T-helper 1 cell treated with Interleukin-12 subunit alpha and Interleukin-12 subunit beta and Interleukin-4 antibody, amounts not matched to agents 30 μg/mL and 1 μg/mL, for 36 hours (primary cell): ENCODE data around the gene LRFN2.

ENCODE experiments used
- H3K27ac Mint-ChIP-seq: one replicate; pipeline ENCODE4 v1.8.0; 2021; ENCODE audit warnings: mild to moderate bottlenecking, mixed read lengths
- H3K27me3 Mint-ChIP-seq: one replicate; pipeline ENCODE4 v1.8.0; 2021; ENCODE audit warnings: low read depth, mixed read lengths
- H3K36me3 Mint-ChIP-seq: one replicate; pipeline ENCODE4 v1.8.0; 2021; ENCODE audit warnings: low read depth, mixed read lengths
- H3K4me1 Mint-ChIP-seq: one replicate; pipeline ENCODE4 v1.8.0; 2021; ENCODE audit warnings: low read depth, mixed read lengths
- H3K4me3 Mint-ChIP-seq: one replicate; pipeline ENCODE4 v1.8.0; 2021; ENCODE audit warnings: mild to moderate bottlenecking, moderate library complexity, mixed read lengths
- H3K9me3 Mint-ChIP-seq: one replicate; pipeline ENCODE4 v1.8.0; 2021; ENCODE audit warnings: mixed read lengths

Gene LRFN2

GRCh38 chr6:40543776-40544175 is 43.4 kb downstream of the LRFN2 start:
- H3K4me1 Mint-ChIP-seq = peaks cover 4% of the 10 kb centered on the region
- no peaks in the 10 kb centered on the region for H3K36me3 Mint-ChIP-seq
- H3K27me3 Mint-ChIP-seq = peaks cover 20% of the 10 kb centered on the region
- no peak overlapping the region for H3K4me3 Mint-ChIP-seq
- H3K9me3 Mint-ChIP-seq = no peaks in the 10 kb centered on the region
- no peak overlapping the region for H3K27ac Mint-ChIP-seq

DNA sequence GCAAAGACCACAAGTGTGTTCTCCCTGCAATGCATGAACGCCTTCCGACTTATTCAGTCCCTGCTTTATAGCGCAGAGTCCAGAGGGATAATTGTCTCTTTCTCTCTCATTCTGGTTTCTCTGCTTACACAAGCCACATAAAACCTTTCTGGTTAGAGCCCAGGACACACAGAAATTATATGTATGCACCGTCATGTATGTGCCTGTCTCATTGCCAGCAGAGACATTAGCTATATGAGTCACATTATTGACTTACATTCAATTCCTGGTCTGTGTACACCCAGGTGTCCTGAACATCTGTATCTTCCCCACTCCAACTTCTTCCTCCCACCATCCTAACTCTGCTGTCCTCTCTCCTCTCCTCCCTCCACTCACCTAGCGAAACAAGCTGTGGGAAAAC is 44.0 kb downstream of the LRFN2 start:
- H3K4me3 Mint-ChIP-seq = no peak overlapping the region
- H3K27me3 Mint-ChIP-seq = peaks cover 20% of the 10 kb centered on the region
- H3K4me1 Mint-ChIP-seq = peaks cover 4% of the 10 kb centered on the region
- H3K36me3 Mint-ChIP-seq = no peaks in the 10 kb centered on the region
- H3K9me3 Mint-ChIP-seq = no peaks in the 10 kb centered on the region
- no peak overlapping the region for H3K27ac Mint-ChIP-seq

DNA sequence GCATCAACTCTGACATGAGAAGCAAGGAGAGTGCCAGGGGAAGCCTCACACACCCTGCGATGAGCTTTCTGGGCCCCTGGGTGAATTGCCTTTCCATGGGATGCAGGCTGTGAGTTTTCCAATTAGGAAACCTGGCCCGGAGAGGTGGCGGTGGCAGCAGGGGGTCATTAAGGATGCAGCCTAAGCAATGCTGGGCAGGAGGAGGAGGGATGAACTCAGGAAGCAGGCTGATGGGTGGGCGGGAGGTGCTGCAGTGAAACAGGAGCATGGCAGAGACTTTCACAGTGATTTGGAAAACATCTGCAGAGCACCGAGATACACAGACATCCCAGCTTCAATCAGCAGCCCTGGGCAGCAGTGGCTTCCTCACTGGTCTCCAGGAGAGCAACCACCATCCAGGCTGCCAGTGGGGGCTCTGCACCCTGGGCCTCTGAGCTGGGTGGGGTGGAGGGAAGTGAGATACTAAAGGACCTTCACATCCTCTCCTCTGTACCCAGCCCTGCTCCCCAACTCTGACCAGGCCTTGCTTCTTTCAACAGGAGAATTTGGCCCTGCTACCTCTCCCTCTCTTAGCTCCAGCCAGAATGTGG is 44.9 kb downstream of the LRFN2 start:
- H3K36me3 Mint-ChIP-seq = no peaks in the 10 kb centered on the region
- peaks cover 14% of the 10 kb centered on the region for H3K27me3 Mint-ChIP-seq
- no peak overlapping the region for H3K27ac Mint-ChIP-seq
- H3K4me1 Mint-ChIP-seq = peaks cover 4% of the 10 kb centered on the region
- no peaks in the 10 kb centered on the region for H3K9me3 Mint-ChIP-seq
- H3K4me3 Mint-ChIP-seq = no peak overlapping the region

- peaks cover 14% of the 10 kb centered on the region for H3K27me3 Mint-ChIP-seq
- H3K27ac Mint-ChIP-seq = no peak overlapping the region
- no peaks in the 10 kb centered on the region for H3K9me3 Mint-ChIP-seq
- H3K36me3 Mint-ChIP-seq = no peaks in the 10 kb centered on the region
- peaks cover 4% of the 10 kb centered on the region for H3K4me1 Mint-ChIP-seq
- H3K4me3 Mint-ChIP-seq = no peak overlapping the region
Observed at GRCh38 chr6:40541556-40542174, 45.5 kb downstream of the LRFN2 start.

DNA sequence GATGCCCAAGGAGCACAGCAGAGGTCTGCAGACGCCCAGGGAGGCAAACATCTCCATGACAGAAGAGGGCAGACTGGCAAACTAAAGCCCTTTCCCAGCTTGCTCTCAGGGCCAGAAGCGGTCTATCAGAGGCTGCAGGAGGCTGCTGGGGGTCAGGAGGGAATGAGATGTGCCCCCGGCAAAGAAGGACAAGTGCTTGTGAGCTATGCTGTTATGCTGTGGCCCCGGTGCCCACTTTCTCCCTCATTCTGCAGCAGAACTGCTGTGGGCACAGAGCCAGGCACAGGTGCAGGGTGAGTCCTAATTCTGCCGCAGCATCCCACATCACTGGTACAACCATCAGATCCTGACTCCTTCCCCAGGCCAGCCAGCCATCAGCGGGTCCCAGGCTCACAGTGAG is 46.4 kb downstream of the LRFN2 start:
- Mint-ChIP-seq H3K4me1 (peaks cover 4% of the 10 kb centered on the region), H3K9me3 (no peaks in the 10 kb centered on the region), H3K36me3 (no peaks in the 10 kb centered on the region), H3K27ac (no peak overlapping the region), H3K27me3 (peaks cover 14% of the 10 kb centered on the region), H3K4me3 (no peak overlapping the region)

- no peak overlapping the region for H3K4me3 Mint-ChIP-seq
- H3K27me3 Mint-ChIP-seq = peaks cover 14% of the 10 kb centered on the region
- H3K4me1 Mint-ChIP-seq = peaks cover 4% of the 10 kb centered on the region
- no peak overlapping the region for H3K27ac Mint-ChIP-seq
- H3K36me3 Mint-ChIP-seq = no peaks in the 10 kb centered on the region
- no peaks in the 10 kb centered on the region for H3K9me3 Mint-ChIP-seq
Observed at GRCh38 chr6:40539853-40540252, 47.3 kb downstream of the LRFN2 start.

GRCh38 chr6:40538556-40538955 is 48.6 kb downstream of the LRFN2 start:
- H3K36me3 Mint-ChIP-seq = no peaks in the 10 kb centered on the region

DNA sequence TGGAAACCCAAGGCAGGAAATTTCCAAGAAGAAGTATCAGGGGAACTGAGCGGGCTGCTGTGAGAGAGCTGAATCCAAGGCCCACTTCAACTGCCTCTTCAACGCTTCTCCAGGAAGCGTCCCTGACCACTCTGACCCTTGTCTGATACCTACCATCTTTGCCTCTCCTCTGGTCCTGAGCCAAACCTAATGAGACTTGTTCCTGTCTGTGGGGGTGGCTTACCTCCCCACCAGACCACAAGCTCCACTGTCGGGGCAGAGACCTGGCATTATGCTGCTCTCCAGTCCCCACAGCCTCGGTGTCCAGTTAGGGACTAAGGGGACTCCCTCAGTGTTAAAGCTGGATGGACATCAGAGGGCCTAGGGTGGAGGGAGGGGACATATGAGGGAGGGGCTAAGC is 49.7 kb downstream of the LRFN2 start:
- no peaks in the 10 kb centered on the region for H3K36me3 Mint-ChIP-seq
- no peak overlapping the region for H3K4me3 Mint-ChIP-seq
- no peak overlapping the region for H3K27ac Mint-ChIP-seq
- H3K4me1 Mint-ChIP-seq = peaks cover 3% of the 10 kb centered on the region
- H3K27me3 Mint-ChIP-seq = peaks cover 4% of the 10 kb centered on the region
- no peaks in the 10 kb centered on the region for H3K9me3 Mint-ChIP-seq

More at GRCh38 chr6:40538556-40538955, 48.6 kb downstream of the LRFN2 start:
- Mint-ChIP-seq H3K27ac (no peak overlapping the region), H3K27me3 (peaks cover 4% of the 10 kb centered on the region), H3K9me3 (no peaks in the 10 kb centered on the region), H3K4me1 (no peaks in the 10 kb centered on the region), H3K4me3 (no peak overlapping the region)

DNA sequence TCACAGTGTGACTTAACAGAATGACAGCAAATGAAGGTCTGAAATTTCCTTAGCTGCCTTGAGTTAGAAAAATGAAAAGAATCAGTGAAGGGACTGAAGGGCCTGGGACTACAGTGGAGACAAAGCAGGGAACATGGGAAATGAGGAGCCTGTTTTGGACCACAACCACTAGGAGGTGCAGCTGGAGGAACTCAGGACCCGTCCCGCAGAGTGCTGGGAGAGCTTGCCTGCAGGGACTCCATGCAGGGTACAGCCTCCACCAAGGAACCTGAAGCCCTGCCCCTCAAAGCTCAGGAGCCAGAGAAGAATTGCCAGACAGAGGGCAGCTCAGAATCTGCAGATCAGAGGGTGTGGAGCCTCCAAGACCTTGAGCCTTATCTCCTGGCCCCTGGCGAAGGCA is 50.7 kb downstream of the LRFN2 start:
- Mint-ChIP-seq H3K27me3 (peaks cover 4% of the 10 kb centered on the region), H3K4me3 (no peak overlapping the region), H3K4me1 (peaks cover 5% of the 10 kb centered on the region), H3K9me3 (no peaks in the 10 kb centered on the region), H3K36me3 (no peaks in the 10 kb centered on the region), H3K27ac (no peak overlapping the region)

DNA sequence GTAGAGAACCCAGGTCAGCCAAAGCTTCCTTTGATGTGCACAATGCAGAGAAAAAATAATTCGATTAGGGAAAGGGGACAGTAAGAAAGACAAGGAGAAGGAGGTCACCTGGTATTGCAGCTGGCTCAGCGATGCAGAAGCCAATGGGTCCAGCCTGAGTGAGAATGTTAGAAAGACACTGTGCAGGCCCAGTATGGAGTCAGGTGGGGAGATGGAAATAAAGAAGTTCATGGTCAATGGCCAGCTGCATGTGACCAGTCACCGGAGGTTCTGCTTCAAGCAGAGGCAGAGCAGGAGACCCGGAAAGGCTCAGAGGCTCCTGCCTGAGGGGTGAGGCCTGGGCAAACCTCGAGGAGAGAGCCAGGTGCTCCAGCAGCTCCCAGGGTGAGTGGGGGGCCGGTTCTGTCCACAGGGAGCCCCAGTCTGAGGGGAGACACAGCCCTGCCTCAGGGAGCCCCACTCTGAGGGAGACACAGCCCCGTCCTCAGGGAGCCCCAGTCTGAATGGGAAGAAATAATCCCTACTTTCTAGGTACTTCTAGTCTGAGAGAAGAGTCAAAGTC is 51.3 kb downstream of the LRFN2 start:
- no peaks in the 10 kb centered on the region for H3K9me3 Mint-ChIP-seq
- H3K4me3 Mint-ChIP-seq = no peak overlapping the region
- H3K4me1 Mint-ChIP-seq = peaks cover 5% of the 10 kb centered on the region
- no peak overlapping the region for H3K27ac Mint-ChIP-seq
- peaks cover 5% of the 10 kb centered on the region for H3K27me3 Mint-ChIP-seq
- H3K36me3 Mint-ChIP-seq = no peaks in the 10 kb centered on the region

DNA sequence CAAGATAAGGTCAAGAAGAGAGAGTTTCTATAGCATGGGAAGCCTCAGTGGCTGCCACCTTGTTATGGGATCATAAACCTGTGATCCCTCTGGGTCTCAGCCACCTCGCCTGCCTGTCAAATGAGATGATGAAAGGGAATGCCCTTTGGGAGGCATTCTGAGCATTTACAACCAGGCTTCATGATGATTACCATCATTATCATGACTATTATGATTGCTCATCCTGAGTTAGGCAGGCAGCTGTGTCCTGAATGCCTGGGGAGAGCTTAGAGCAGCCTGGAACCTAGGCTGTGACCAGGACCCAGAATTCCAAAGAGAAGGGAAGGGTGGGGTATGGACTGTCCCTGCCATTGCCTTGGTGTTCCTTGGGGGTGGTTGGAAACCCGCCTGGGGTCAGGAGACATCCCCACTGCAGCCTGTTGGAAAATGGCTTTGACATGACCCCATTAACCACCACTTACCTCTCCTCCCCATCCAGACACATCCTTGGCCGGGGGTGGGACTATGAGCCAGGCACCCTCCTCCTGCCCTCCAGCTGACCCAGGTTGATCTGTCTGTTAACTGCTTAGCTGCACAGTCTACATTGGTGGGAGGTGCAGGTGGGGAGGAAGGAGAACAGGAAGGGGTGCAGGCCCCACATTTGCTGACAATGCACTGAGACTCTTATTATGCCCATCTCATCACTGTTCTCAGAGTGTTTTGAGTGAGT is 51.9 kb downstream of the LRFN2 start:
- Mint-ChIP-seq H3K4me3 (no peak overlapping the region), H3K27me3 (peaks cover 11% of the 10 kb centered on the region), H3K36me3 (no peaks in the 10 kb centered on the region), H3K9me3 (no peaks in the 10 kb centered on the region), H3K27ac (no peak overlapping the region), H3K4me1 (peaks cover 5% of the 10 kb centered on the region)

GRCh38 chr6:40532349-40533000 is 54.7 kb downstream of the LRFN2 start:
- Mint-ChIP-seq H3K9me3 (no peaks in the 10 kb centered on the region), H3K36me3 (no peaks in the 10 kb centered on the region), H3K4me1 (peaks cover 8% of the 10 kb centered on the region), H3K27me3 (peaks cover 11% of the 10 kb centered on the region), H3K27ac (no peak overlapping the region), H3K4me3 (no peak overlapping the region)

DNA sequence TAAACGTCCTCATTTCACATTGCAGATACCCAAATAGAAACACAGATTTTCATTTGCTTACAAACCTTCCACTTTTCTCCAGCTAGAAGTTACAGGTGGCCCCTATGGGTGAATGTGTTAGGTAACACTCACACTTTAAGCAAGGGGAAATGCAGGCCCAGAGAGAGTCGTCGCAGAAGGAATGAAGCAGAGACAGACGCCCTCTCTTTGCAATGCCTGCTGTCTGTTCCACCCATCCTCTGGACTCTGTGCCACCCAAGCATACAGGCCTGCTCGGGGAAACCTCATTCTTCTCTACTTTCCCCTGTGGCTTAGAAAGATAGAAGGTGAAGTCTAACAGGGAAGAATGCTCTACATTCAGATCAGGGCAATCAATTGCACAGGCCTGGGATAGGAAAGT is 57.2 kb downstream of the LRFN2 start:
- Mint-ChIP-seq H3K4me1 (peaks cover 11% of the 10 kb centered on the region), H3K27me3 (peaks cover 12% of the 10 kb centered on the region), H3K9me3 (no peaks in the 10 kb centered on the region), H3K4me3 (no peak overlapping the region), H3K36me3 (no peaks in the 10 kb centered on the region), H3K27ac (no peak overlapping the region)

DNA sequence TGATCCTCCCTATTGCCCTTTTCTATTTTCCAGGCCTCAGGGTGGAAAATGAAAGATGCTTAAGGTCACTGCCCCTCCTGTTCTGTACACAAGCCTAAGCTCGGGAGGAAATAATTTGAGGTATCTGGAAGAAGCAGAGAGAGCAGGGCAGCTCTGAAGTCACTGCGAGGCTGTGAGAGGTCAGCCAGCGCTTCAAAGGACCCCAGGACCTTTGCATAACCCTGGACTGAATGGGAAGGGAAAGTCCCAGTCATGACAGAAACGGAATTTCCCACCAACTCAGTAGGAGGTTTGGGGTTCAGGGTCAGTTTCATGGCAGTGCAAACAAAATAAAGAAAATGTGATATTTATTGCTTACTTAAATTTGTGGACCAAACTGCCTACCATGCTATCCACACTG is 58.1 kb downstream of the LRFN2 start:
- H3K36me3 Mint-ChIP-seq = no peaks in the 10 kb centered on the region
- peaks cover 12% of the 10 kb centered on the region for H3K27me3 Mint-ChIP-seq
- no peaks in the 10 kb centered on the region for H3K9me3 Mint-ChIP-seq
- no peak overlapping the region for H3K4me3 Mint-ChIP-seq
- H3K4me1 Mint-ChIP-seq = peaks cover 11% of the 10 kb centered on the region
- no peak overlapping the region for H3K27ac Mint-ChIP-seq
